ENCODE results near the gene KCNQ1.

DNA sequence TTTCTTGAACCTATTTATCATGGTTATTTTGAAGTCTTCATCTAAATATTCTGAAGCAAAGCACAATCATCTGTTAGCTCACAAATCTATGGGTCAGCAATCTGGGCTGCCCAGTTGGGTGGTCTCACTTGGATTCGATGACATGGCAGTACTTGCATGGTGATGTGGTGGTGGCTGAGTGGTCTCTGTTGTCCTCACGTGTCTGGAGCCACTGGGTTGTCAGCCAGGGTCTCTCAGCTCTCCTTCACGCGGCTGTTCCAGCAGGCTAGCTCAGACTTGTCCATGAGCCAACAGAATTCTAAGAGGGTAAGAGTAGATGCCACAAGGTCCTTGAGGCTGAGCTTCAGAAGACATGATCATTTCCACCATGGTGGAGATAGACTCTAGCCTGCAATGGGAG, 321.4 kb downstream of the KCNQ1 start:
- TF ChIP-seq LEF1 (IDR thresholded peaks at IDR 0.05), result no peak
- TF ChIP-seq, protein P1, sequence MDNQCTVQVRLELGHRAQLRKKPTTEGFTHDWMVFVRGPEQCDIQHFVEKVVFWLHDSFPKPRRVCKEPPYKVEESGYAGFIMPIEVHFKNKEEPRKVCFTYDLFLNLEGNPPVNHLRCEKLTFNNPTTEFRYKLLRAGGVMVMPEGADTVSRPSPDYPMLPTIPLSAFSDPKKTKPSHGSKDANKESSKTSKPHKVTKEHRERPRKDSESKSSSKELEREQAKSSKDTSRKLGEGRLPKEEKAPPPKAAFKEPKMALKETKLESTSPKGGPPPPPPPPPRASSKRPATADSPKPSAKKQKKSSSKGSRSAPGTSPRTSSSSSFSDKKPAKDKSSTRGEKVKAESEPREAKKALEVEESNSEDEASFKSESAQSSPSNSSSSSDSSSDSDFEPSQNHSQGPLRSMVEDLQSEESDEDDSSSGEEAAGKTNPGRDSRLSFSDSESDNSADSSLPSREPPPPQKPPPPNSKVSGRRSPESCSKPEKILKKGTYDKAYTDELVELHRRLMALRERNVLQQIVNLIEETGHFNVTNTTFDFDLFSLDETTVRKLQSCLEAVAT (IDR thresholded peaks at IDR 0.05), result no peak
